LNCaP clone FGC (cell line): ENCODE data around the gene CDC42EP5.

Experiments used
- DNase-seq: peaks from one replicate; pipeline ENCODE4 v3.0.0-alpha.2; 2011; ENCODE audit warnings: low read depth
- H3K4me3 ChIP-seq: 2 replicates; pipeline ENCODE4 v1.5.1; 2011; ENCODE audit warnings: mild to moderate bottlenecking, low read depth, low read length, control low read depth
- TF ChIP-seq, protein P1 (sequence below): IDR thresholded peaks from 2 replicates; pipeline ENCODE4 v1.5.1; 2012; ENCODE audit warnings: mild to moderate bottlenecking; ENCODE audit not compliant: control insufficient read depth, insufficient read depth; ENCODE audit errors: extremely low read depth

Gene CDC42EP5

DNA sequence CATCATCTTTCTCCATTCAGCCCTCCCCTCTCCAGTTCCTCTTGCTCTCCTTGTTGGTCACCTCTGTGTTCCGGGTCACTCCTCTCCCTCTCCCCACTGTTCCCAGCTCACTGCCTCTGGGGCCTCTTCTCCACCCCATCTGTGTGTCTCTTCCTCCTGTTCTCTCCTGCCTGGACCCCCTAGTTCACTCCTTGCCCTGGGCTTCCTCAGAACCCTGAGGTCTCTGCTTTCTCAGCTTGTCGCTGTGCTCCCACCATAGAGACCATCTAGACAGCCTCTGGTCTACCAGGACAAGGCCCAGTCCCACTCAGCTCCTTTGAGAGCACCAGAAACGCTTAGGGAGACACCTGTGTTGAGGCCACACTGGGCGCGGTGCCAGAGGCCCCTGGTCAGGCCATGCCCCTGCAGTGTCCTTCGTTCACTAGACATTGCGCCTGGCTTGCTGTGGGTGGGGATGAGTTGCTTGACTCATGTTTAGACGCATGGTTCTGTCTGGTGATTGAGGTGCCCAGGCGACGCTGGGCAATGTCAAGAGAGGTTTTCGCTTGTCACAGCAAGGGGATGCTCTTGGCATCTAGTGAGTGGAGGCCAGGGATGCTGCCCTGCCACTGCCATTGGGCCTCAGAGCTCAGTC, 14.3 kb downstream of the CDC42EP5 start:
- TF ChIP-seq, protein P1, sequence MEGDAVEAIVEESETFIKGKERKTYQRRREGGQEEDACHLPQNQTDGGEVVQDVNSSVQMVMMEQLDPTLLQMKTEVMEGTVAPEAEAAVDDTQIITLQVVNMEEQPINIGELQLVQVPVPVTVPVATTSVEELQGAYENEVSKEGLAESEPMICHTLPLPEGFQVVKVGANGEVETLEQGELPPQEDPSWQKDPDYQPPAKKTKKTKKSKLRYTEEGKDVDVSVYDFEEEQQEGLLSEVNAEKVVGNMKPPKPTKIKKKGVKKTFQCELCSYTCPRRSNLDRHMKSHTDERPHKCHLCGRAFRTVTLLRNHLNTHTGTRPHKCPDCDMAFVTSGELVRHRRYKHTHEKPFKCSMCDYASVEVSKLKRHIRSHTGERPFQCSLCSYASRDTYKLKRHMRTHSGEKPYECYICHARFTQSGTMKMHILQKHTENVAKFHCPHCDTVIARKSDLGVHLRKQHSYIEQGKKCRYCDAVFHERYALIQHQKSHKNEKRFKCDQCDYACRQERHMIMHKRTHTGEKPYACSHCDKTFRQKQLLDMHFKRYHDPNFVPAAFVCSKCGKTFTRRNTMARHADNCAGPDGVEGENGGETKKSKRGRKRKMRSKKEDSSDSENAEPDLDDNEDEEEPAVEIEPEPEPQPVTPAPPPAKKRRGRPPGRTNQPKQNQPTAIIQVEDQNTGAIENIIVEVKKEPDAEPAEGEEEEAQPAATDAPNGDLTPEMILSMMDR = no peak
- no peak for DNase-seq
- H3K4me3 ChIP-seq = no peak overlapping the region

GRCh38 chr19:54457773-54458647, 15.1 kb downstream of the CDC42EP5 start:
- no peak overlapping the region for H3K4me3 ChIP-seq
- TF ChIP-seq, protein P1 = no peak
- no peak for DNase-seq

DNA sequence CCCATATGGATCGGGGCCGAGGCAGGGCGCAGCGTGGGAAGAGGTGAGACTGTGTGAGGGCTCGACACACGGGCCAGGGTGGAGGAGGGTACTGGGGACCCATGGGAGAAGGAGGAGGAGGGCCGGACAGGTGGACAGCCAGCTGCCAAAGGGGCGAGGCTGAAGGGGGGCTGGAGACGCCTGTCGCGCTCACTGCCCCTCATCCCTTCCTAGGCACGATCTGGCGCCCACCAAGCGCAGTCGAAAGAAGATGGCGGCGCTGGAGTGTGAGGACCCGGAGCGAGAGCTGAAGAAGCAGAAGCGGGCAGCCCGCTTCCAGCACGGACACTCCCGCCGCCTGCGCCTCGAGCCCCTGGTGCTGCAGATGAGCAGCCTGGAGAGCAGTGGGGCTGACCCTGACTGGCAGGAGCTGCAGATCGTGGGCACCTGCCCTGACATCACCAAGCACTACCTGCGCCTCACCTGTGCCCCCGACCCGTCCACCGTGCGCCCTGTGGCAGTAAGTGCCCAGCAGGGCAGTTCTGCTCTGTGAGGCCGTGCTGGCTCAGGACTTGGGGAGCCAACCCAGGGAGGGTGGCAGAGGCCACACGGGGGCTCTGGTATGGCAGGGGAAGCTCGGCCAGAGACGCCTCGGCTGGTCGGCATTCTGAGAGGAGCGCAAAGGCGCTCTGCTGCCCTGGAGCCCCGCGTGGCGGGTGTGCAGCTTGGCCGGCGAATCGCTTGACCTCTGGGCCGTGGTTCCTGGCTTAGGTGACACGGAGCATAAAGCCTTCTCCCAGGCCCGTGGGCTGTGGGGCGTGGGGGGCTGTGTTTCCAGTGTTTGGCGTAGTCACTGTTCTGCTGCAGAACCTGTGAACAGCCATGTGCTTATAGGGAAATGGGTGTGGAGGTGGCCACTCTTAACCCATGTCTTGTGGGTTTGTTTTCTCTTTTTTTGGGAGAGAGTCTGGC, 16.4 kb downstream of the CDC42EP5 start:
- TF ChIP-seq, protein P1 = no peak
- no peak overlapping the region for H3K4me3 ChIP-seq
- no peak for DNase-seq

GRCh38 chr19:54455786-54456422, 17.2 kb downstream of the CDC42EP5 start:
- TF ChIP-seq, protein P1 = no peak
- no peak overlapping the region for H3K4me3 ChIP-seq
- no peak for DNase-seq

DNA sequence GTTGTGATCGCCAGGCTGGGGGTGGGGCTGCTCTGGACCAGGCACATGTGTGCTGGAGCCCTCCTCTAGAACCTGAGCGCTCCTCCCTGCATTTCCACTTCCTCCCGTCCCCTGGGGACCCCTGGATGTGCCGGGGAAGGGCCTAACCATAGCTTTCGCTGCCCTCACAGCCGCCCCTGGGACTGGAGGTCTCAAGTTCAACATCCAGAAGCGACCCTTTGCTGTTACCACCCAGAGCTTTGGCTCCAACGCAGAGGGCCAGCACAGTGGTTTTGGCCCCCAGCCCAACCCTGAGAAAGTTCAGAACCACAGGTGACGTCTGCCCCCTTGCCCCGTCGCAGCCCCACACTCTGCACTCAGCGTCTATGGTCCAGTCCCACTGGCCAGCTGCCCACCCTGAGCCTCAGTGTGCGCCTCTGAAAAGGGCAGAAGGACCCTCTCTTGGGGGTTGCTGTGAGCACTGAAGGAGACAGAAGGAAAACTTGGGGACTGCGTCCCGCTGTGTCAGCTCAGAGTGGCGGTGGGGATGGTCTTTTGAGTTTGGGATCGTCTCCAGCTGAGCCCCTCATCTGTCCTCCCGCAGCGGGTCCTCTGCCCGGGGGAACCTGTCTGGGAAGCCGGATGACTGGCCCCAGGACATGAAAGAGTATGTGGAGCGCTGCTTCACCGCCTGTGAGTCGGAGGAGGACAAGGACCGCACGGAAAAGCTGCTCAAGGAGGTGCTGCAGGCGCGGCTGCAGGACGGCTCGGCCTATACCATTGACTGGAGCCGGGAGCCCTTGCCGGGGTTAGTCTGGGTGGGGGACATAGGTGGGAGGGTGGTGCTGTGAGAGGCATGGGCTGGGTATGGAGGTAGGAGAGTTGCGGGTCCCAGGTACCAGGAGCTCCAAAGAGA, 18.1 kb downstream of the CDC42EP5 start:
- TF ChIP-seq, protein P1 = no peak
- no peak for DNase-seq
- no peak overlapping the region for H3K4me3 ChIP-seq
